IMR-90 (cell line): Measurements from ENCODE around the gene BRME1. TPM values are rescaled to one million over a fixed set of nuclear protein-coding genes. Genes with fewer than 3 reads are reported as not detected.

Source experiments
- ATAC-seq: fragments of 200-7000 bp; cut with Tn5 transposase; 2 replicates; pipeline ENCODE4 v1.9.1; 2020; ENCODE audit warnings: low read depth, mild to moderate bottlenecking, moderate library complexity
- BruUV-seq: library from RNA; stranded (reverse); fragments of 400-500 nt; replicated peaks from 2 replicates; lab custom pipeline; 2021; lab: Mats Ljungman, UMichigan
- CTCF ChIA-PET: fragments of 300-600 bp; formaldehyde crosslinking; extraction: SDS; loops from one replicate; lab custom pipeline; 2021; ENCODE audit warnings: antibody characterized with exemption; lab: Yijun Ruan, JAX
- POLR2A ChIA-PET: fragments of 300-600 bp; sonication (Branson Sonifier 250); formaldehyde crosslinking; loops from one replicate; lab custom pipeline; 2022; ENCODE audit warnings: antibody characterized with exemption; ENCODE audit not compliant: unreplicated experiment; lab: Charles Lee
- DNase-seq: peaks from one replicate; pipeline ENCODE4 v3.0.0; 2013
- H2AFZ ChIP-seq: replicated peaks from 2 replicates; pipeline ENCODE3; 2013; ENCODE audit warnings: low read length, mild to moderate bottlenecking; ENCODE audit not compliant: poor library complexity
- H2AK5ac ChIP-seq: 2 replicates; pipeline ENCODE4 v1.6.1; 2013; ENCODE audit warnings: low read depth, low read length, inconsistent platforms
- H2AK9ac ChIP-seq: replicated peaks from 2 replicates; pipeline ENCODE3; 2013; ENCODE audit warnings: mild to moderate bottlenecking, low read depth, low read length, moderate library complexity; ENCODE audit not compliant: poor library complexity
- H2BK120ac ChIP-seq: 2 replicates; pipeline ENCODE4 v1.6.1; 2013; ENCODE audit warnings: low read depth, low read length, inconsistent platforms
- H2BK15ac ChIP-seq: 3 replicates; pipeline ENCODE4 v1.6.1; 2013; ENCODE audit warnings: low read depth, low read length, inconsistent platforms
- H2BK20ac ChIP-seq: 2 replicates; pipeline ENCODE4 v1.6.1; 2013; ENCODE audit warnings: low read depth, mild to moderate bottlenecking, inconsistent platforms, low read length, moderate library complexity
- H2BK5ac ChIP-seq: 2 replicates; pipeline ENCODE4 v1.6.1; 2013; ENCODE audit warnings: mild to moderate bottlenecking, low read depth, low read length, inconsistent platforms; ENCODE audit not compliant: poor library complexity, severe bottlenecking
- H3K14ac ChIP-seq: replicated peaks from 2 replicates; pipeline ENCODE4 v1.6.1; 2013; ENCODE audit warnings: low read depth, low read length, inconsistent platforms
- H3K18ac ChIP-seq: 2 replicates; pipeline ENCODE4 v1.6.1; 2013; ENCODE audit warnings: low read depth, low read length, control low read depth
- H3K23ac ChIP-seq: 2 replicates; pipeline ENCODE4 v1.6.1; 2013; ENCODE audit warnings: low read depth, low read length, inconsistent platforms
- H3K27ac ChIP-seq: 2 replicates; pipeline ENCODE4 v1.5.1; 2013; ENCODE audit warnings: mild to moderate bottlenecking, control low read depth, low read length; ENCODE audit not compliant: insufficient read depth
- H3K27me3 ChIP-seq: 2 replicates; pipeline ENCODE4 v1.6.1; 2013; ENCODE audit warnings: low read length; ENCODE audit not compliant: control insufficient read depth, insufficient read depth
- H3K36me3 ChIP-seq: 2 replicates; pipeline ENCODE4 v1.6.1; 2013; ENCODE audit warnings: low read length, mixed read lengths; ENCODE audit not compliant: control insufficient read depth, insufficient read depth
- H3K4ac ChIP-seq: 2 replicates; pipeline ENCODE4 v1.6.1; 2013; ENCODE audit warnings: low read depth, low read length, inconsistent platforms
- H3K4me1 ChIP-seq: 2 replicates; pipeline ENCODE4 v1.6.1; 2013; ENCODE audit warnings: low read length, mixed read lengths; ENCODE audit not compliant: control insufficient read depth, insufficient read depth
- H3K4me2 ChIP-seq: 2 replicates; pipeline ENCODE4 v1.6.1; 2013; ENCODE audit warnings: low read depth, mild to moderate bottlenecking, control low read depth, low read length, moderate library complexity
- H3K4me3 ChIP-seq: 2 replicates; pipeline ENCODE4 v1.5.1; 2013; ENCODE audit warnings: low read depth, mild to moderate bottlenecking, control low read depth, low read length, moderate library complexity; ENCODE audit not compliant: insufficient read depth
- H3K56ac ChIP-seq: 2 replicates; pipeline ENCODE4 v1.6.1; 2013; ENCODE audit warnings: low read length, inconsistent platforms; ENCODE audit not compliant: insufficient read depth; ENCODE audit errors: extremely low read depth
- H3K79me1 ChIP-seq, 2 experiments: 2 replicates each; pipeline ENCODE4 v1.6.1; 2013; ENCODE audit warnings: low read length in 2 of 2, inconsistent platforms in 1 of 2, low read depth in 1 of 2
- H3K9ac ChIP-seq: 2 replicates; pipeline ENCODE4 v1.6.1; 2013; ENCODE audit warnings: low read depth, low read length, control low read depth
- H3K9me1 ChIP-seq: 2 replicates; pipeline ENCODE4 v1.6.1; 2013; ENCODE audit warnings: low read length, inconsistent platforms; ENCODE audit not compliant: insufficient read depth
- H3K9me3 ChIP-seq: 2 replicates; pipeline ENCODE4 v1.6.1; 2013; ENCODE audit warnings: low read length; ENCODE audit not compliant: control insufficient read depth, insufficient read depth
- H4K20me1 ChIP-seq: 2 replicates; pipeline ENCODE4 v1.6.1; 2013; ENCODE audit warnings: low read length, inconsistent platforms; ENCODE audit not compliant: insufficient read depth
- H4K5ac ChIP-seq: 2 replicates; pipeline ENCODE4 v1.6.1; 2013; ENCODE audit warnings: mild to moderate bottlenecking, low read depth, low read length, control low read depth
- H4K8ac ChIP-seq, 2 experiments: 2 replicates each; pipeline ENCODE4 v1.6.1; 2013; ENCODE audit warnings: low read depth in 2 of 2, low read length in 2 of 2, control low read depth in 1 of 2, inconsistent platforms in 1 of 2
- H4K91ac ChIP-seq: 2 replicates; pipeline ENCODE4 v1.6.1; 2013; ENCODE audit warnings: low read depth, low read length, inconsistent platforms; ENCODE audit not compliant: insufficient read depth
- BHLHE40 ChIP-seq: fragments of 150-350 bp; IDR thresholded peaks from 2 replicates; pipeline ENCODE4 v1.6.1; 2016; ENCODE audit warnings: mild to moderate bottlenecking, low read depth, low read length
- CEBPB ChIP-seq: IDR thresholded peaks from 2 replicates; pipeline ENCODE4 v1.6.1; 2012; ENCODE audit warnings: low read depth, low read length, improper control_type of control experiment
- CHD1 ChIP-seq: IDR thresholded peaks from 2 replicates; pipeline ENCODE4 v1.6.1; 2012; ENCODE audit warnings: low read depth, low read length, improper control_type of control experiment
- MAFK ChIP-seq: IDR thresholded peaks from 2 replicates; pipeline ENCODE4 v1.6.1; 2012; ENCODE audit warnings: low read depth, low read length, improper control_type of control experiment
- MXI1 ChIP-seq: IDR thresholded peaks from 2 replicates; pipeline ENCODE4 v1.6.1; 2012; ENCODE audit warnings: low read depth, mild to moderate bottlenecking, low read length, moderate library complexity, borderline replicate concordance
- POLR2A ChIP-seq: IDR thresholded peaks from 2 replicates; pipeline ENCODE4 v1.6.1; 2012; ENCODE audit warnings: mild to moderate bottlenecking, low read depth, low read length
- RAD21 ChIP-seq: IDR thresholded peaks from 2 replicates; pipeline ENCODE4 v1.6.1; 2012; ENCODE audit warnings: low read length, improper control_type of control experiment
- SMC3 ChIP-seq: fragments of 150-350 bp; IDR thresholded peaks from 2 replicates; pipeline ENCODE4 v1.6.1; 2016; ENCODE audit warnings: low read depth, mild to moderate bottlenecking, antibody characterized with exemption, low read length, moderate library complexity
- WGBS, 2 experiments: methylation state at CpG; one replicate each; pipeline versions ENCODE4 v1.1.5 to v1.1.7; 2013; ENCODE audit warnings: missing lambda C conversion rate in 2 of 2; ENCODE audit not compliant: insufficient read length in 1 of 2; ENCODE audit errors: extremely low coverage in 2 of 2; 5-methylcytosine and 5-hydroxymethylcytosine counted together
- dilution Hi-C: fragments of 300-500 bp; cut with HindIII; formaldehyde crosslinking; loops from one replicate; pipeline ENCODE4 v1.14.3; 2018; ENCODE audit warnings: low sequenced_read_pairs; ENCODE audit not compliant: unreplicated experiment
- in situ Hi-C: fragments of 300-500 bp; cut with MboI; formaldehyde crosslinking; loops from 3 replicates; pipeline ENCODE4 v1.14.3; 2019; ENCODE audit warnings: low sequenced_read_pairs, inconsistent platforms, mixed read lengths
- intact Hi-C: fragments of 100-400 bp; cut with micrococcal nuclease; formaldehyde crosslinking; loops from 2 replicates; pipeline ENCODE4 v1.10.0; 2022
- polyA plus RNA-seq, 3 experiments: library from polyadenylated mRNA; depleted of rRNA; stranded (reverse); fragments of >200 nt; gene quantifications; 2 replicates each; pipeline ENCODE4 v1.2.3, GENCODE V29; 2012; ENCODE audit warnings: low replicate concordance in 1 of 3
- total RNA-seq: library from RNA; depleted of rRNA; stranded (reverse); fragments of >200 nt; gene quantifications from 2 replicates; pipeline ENCODE4 v1.2.3, GENCODE V29; 2012
- TF ChIP-seq, protein P1 (sequence below): conservative IDR thresholded peaks from 2 replicates; pipeline ENCODE4 v1.5.1; 2012; ENCODE audit warnings: mild to moderate bottlenecking, low read depth, low read length, improper control_type of control experiment
- TF ChIP-seq, protein P2 (sequence below): fragments of 150-350 bp; IDR thresholded peaks from 2 replicates; pipeline ENCODE4 v1.6.1; 2017; ENCODE audit warnings: mild to moderate bottlenecking, antibody characterized with exemption, low read length, low read depth

BRME1 gene
- total and polyA plus RNA-seq, 2 of the 4 experiments (the other 2 are of a cell fraction) = 0.18 to 0.38 TPM

- TF ChIP-seq POLR2A (peak; percentile 71; the same call in 1 of the 2 replicates), RAD21 (peak; percentile 95), CHD1 (peak; percentile 81; the same call in 1 of the 2 replicates), SMC3 (peak; percentile 78)
These were observed 44.0 kb downstream of the BRME1 start (continued) for GRCh38 chr19:13861714-13862531.

- peak overlapping the region; percentile 98 for H2AK9ac ChIP-seq
- H2BK5ac ChIP-seq = peak overlapping the region; percentile 90
- H3K14ac ChIP-seq = peak overlapping the region; percentile 97
- no peaks in the 10 kb centered on the region for H3K9me3 ChIP-seq
- H4K91ac ChIP-seq = peak overlapping the region; percentile 94
- peak overlapping the region; percentile 97 for H2BK20ac ChIP-seq
- H3K4ac ChIP-seq = peak overlapping the region; percentile 96
- peak overlapping the region; percentile 73 for H3K9ac ChIP-seq
- peak overlapping the region; percentile 90 for H3K4me2 ChIP-seq
- 30% methylated on average over 8 of the region's 11 CpGs; no CpG with 5 or more reads in 1 of the 2 experiments for WGBS, 2 experiments
- TF ChIP-seq CHD1 (no peak), MAFK (no peak), BHLHE40 (no peak), MXI1 (no peak), SMC3 (no peak), CEBPB (no peak), POLR2A (no peak), RAD21 (no peak)
- TF ChIP-seq, protein P1, sequence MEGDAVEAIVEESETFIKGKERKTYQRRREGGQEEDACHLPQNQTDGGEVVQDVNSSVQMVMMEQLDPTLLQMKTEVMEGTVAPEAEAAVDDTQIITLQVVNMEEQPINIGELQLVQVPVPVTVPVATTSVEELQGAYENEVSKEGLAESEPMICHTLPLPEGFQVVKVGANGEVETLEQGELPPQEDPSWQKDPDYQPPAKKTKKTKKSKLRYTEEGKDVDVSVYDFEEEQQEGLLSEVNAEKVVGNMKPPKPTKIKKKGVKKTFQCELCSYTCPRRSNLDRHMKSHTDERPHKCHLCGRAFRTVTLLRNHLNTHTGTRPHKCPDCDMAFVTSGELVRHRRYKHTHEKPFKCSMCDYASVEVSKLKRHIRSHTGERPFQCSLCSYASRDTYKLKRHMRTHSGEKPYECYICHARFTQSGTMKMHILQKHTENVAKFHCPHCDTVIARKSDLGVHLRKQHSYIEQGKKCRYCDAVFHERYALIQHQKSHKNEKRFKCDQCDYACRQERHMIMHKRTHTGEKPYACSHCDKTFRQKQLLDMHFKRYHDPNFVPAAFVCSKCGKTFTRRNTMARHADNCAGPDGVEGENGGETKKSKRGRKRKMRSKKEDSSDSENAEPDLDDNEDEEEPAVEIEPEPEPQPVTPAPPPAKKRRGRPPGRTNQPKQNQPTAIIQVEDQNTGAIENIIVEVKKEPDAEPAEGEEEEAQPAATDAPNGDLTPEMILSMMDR = no peak
- TF ChIP-seq, protein P2, sequence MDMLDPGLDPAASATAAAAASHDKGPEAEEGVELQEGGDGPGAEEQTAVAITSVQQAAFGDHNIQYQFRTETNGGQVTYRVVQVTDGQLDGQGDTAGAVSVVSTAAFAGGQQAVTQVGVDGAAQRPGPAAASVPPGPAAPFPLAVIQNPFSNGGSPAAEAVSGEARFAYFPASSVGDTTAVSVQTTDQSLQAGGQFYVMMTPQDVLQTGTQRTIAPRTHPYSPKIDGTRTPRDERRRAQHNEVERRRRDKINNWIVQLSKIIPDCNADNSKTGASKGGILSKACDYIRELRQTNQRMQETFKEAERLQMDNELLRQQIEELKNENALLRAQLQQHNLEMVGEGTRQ = no peak
- ATAC-seq (no peak), DNase-seq (no peak)
- in situ Hi-C loops (loop anchor here (5.0 to 25.0 kb wide), 3 partner anchors 79 to 574 kb away; no protein-coding TSS in a partner anchor), intact Hi-C loops (loop anchor here (5.0 kb wide), 1 partner anchor 129 kb away; no protein-coding TSS in a partner anchor), dilution Hi-C loops (no loop called here)
- peak overlapping the region; percentile 92 for H3K23ac ChIP-seq
- no peak overlapping the region for H3K4me3 ChIP-seq
- peak overlapping the region; percentile 93; the same call in 2 of the 3 replicates for H2BK15ac ChIP-seq
- H3K56ac ChIP-seq = peak overlapping the region; percentile 94
- no peaks in the 10 kb centered on the region for H4K20me1 ChIP-seq
- H3K79me1 ChIP-seq = peaks cover 9 to 42% of the 10 kb centered on the region in 2 experiments; a peak in 3 of 4 replicates
- no peaks in the 10 kb centered on the region for H3K27me3 ChIP-seq
- peaks cover 13% of the 10 kb centered on the region for H3K4me1 ChIP-seq
- peak overlapping the region; percentile 92 for H2AFZ ChIP-seq
- H3K18ac ChIP-seq = peak overlapping the region; percentile 86
- peak overlapping the region; percentile 95 for H3K27ac ChIP-seq
- H4K5ac ChIP-seq = peak overlapping the region; percentile 73
- BruUV-seq = no TSS peak
- H2AK5ac ChIP-seq = peak overlapping the region; percentile 84
- peaks cover 5% of the 10 kb centered on the region for H3K9me1 ChIP-seq
- H4K8ac ChIP-seq = peak overlapping the region; percentile 74 to 92
- no peaks in the 10 kb centered on the region for H3K36me3 ChIP-seq
- peak overlapping the region; percentile 99 for H2BK120ac ChIP-seq
- CTCF ChIA-PET = interaction anchor here (1.0 to 2.5 kb wide), 5 partner anchors 10 to 77 kb away, joined by 3 to 13 read pairs (median 7); no protein-coding TSS in a partner anchor
- POLR2A ChIA-PET = interaction anchor here (1.0 kb wide), 1 partner anchor 20 kb away, joined by 3 read pairs; no protein-coding TSS in a partner anchor
These were observed 44.6 kb downstream of the BRME1 start for GRCh38 chr19:13861392-13861713.
